ENCODE measurements around the gene PDE4C. TPM values are rescaled to one million over a fixed set of nuclear protein-coding genes. Genes with fewer than 3 reads are reported as not detected.
"Not testable (repeated sequence)": the region's sequence is repeated elsewhere in the genome, so short reads cannot be mapped to it uniquely, and the experiment has no call there.

Gene PDE4C
- total and polyA plus RNA-seq, 10 donors, result 0.07 to 7.6 (median 1.8) TPM

DNA sequence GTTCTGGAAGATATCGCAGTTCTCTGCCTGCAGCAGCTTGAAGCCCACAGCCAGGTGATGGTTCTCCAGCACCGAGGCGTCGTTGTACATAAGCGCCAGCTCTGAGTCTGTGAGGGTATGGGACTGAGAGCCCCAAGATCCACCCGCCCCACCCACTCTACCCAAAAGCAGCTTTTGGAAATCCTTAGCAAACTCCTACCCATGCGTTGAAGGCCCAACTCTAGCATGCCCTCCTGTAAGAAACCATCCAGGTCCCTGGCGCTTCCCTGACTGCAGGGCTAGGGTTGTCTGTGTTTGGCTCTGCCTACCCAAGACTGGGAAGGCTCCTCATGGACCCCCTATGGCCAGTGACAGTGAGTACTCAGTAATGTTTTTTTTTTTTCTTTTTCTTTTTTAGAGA, 9.4 kb downstream of the PDE4C start:
- no peak for DNase-seq
- intact Hi-C loops (cut with DNase I; ENCODE audit: low total_unique reads), result no loop called here
- peaks cover 0 to 7% (median 0%) of the 10 kb centered on the region in 6 donors for H3K4me1 ChIP-seq

DNA sequence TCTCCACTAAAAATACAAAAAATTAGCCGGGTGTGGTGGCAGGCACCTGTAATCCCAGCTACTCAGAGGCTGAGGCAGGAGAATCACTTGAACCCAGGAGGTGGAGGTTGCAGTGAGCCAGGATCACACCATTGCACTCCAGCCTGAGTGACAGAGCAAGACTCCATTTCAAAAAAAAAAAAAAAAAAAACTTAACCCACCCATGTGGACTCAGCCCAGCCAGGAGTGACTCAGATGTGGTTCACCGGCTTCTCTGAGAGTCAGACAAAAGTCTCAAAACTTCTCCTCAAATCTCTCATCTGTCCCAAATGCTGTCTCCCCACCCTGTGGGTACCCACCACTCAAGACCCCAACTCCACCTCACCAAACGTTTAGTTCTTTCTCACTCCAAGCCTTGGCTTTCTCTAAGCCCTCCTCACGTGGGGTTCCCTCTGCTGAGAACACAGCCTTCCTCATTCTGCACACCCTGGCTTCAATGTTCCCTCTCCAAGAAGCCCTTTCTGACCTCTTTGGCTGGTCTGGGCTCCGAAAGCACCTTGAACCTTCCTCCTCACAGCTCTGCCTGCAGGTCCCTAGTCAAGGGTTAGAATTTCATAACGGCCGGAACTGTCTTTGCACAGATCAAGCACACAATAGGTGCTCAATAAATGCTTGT, 11.3 kb downstream of the PDE4C start:
- DNase-seq, result no peak
- Histone ChIP-seq H3K4me3 (no peak overlapping the region), H3K4me1 (no peaks in the 10 kb centered on the region), H3K27ac (no peak overlapping the region), H3K36me3 (no peaks in the 10 kb centered on the region), H3K27me3 (replicated peaks in 1 of 7) (peaks cover 0 to 35% (median 0%) of the 10 kb centered on the region in 7 donors), H3K9me3 (no peaks in the 10 kb centered on the region)
- WGBS, 5 donors, result 56 to 73% (median 68%) methylated on average over 7 of the region's 7 CpGs
- TF ChIP-seq POLR2AphosphoS5 (IDR thresholded peaks at IDR 0.05), result no peak
- TF ChIP-seq, protein P1, sequence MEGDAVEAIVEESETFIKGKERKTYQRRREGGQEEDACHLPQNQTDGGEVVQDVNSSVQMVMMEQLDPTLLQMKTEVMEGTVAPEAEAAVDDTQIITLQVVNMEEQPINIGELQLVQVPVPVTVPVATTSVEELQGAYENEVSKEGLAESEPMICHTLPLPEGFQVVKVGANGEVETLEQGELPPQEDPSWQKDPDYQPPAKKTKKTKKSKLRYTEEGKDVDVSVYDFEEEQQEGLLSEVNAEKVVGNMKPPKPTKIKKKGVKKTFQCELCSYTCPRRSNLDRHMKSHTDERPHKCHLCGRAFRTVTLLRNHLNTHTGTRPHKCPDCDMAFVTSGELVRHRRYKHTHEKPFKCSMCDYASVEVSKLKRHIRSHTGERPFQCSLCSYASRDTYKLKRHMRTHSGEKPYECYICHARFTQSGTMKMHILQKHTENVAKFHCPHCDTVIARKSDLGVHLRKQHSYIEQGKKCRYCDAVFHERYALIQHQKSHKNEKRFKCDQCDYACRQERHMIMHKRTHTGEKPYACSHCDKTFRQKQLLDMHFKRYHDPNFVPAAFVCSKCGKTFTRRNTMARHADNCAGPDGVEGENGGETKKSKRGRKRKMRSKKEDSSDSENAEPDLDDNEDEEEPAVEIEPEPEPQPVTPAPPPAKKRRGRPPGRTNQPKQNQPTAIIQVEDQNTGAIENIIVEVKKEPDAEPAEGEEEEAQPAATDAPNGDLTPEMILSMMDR (IDR thresholded peaks at IDR 0.05 in 8 of 11, conservative IDR thresholded peaks at IDR 0.05 in 3 of 11), result no peak
- TF ChIP-seq POLR2A (IDR thresholded peaks at IDR 0.05), result no peak
- intact Hi-C loops (cut with DNase I; ENCODE audit: low total_unique reads), result no loop called here

More for the DNA sequence above, 9.4 kb downstream of the PDE4C start:
- TF ChIP-seq POLR2AphosphoS5 (IDR thresholded peaks at IDR 0.05) (no peak), POLR2A (IDR thresholded peaks at IDR 0.05) (no peak)
- TF ChIP-seq, protein P1 (IDR thresholded peaks at IDR 0.05 in 8 of 11, conservative IDR thresholded peaks at IDR 0.05 in 3 of 11), result no peak
- peaks cover 0 to 35% (median 14%) of the 10 kb centered on the region in 7 donors for H3K27me3 ChIP-seq (replicated peaks in 1 of 7)
- H3K9me3 ChIP-seq, result no peaks in the 10 kb centered on the region
- H3K4me3 ChIP-seq, result no peak overlapping the region
- WGBS, 5 donors, result 90 to 97% (median 94%) methylated on average over 8 of the region's 8 CpGs
- no peaks in the 10 kb centered on the region for H3K36me3 ChIP-seq
- H3K27ac ChIP-seq, result no peak overlapping the region

DNA sequence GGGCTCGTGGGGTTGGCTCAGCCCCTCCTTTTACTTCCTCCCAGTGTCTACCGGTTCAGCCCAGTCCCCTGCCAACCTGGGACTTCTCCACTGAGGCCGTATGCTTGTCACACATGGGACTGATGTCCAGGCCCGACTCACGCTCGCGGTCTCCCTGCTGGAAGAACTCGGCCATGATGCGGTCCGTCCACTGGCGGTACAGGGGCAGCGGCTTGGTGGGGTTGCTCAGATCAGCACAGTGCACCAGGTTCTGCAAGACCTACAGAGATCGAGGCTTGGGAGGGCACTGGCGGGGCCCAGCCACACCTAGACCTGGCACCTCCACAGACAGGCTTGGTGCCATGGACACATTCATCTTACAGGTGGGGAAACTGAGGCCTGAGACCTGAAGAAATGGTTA, 14.6 kb downstream of the PDE4C start:
- intact Hi-C loops (cut with DNase I; ENCODE audit: low total_unique reads), result no loop called here
- whole genome bisulfite sequencing, 5 donors, result 74 to 86% (median 75%) methylated on average over 12 to 14 of the region's 14 CpGs
- Histone ChIP-seq H3K4me3 (no peak overlapping the region), H3K4me1 (peaks cover 0 to 11% (median under 1%) of the 10 kb centered on the region in 6 donors), H3K27me3 (replicated peaks in 1 of 7) (peaks cover 0 to 51% (median 0%) of the 10 kb centered on the region in 7 donors), H3K9me3 (no peaks in the 10 kb centered on the region), H3K27ac (peak overlapping the region in 1 of 8 donors; percentile 94), H3K36me3 (no peaks in the 10 kb centered on the region)
- peak in 1 of 3 donors; percentile 17 for TF ChIP-seq POLR2AphosphoS5 (IDR thresholded peaks at IDR 0.05)
- TF ChIP-seq, protein P1 (IDR thresholded peaks at IDR 0.05 in 8 of 11, conservative IDR thresholded peaks at IDR 0.05 in 3 of 11), result no peak
- DNase-seq, result no peak

DNA sequence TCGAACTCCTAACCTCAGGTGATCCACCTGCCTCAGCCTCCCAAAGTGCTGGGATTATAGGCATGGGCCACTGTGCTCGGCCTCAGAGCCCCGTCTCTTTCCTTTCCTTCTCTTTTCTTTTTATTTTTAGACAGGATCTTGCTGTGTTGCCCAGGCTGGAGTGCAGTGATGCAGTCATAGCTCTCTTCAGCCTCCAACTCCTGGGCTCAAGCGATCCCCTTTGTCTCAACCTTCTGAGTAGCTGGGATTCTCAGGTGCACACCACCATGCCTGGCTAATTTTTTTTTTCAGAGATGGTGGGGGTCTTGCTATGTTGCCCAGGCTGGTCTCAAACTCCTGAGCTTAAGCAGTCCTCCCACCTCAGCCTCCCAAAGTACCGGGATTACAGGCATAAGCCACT, 16.3 kb downstream of the PDE4C start:
- not testable (repeated sequence) for H3K9me3 ChIP-seq, H3K36me3 ChIP-seq, DNase-seq
- intact Hi-C loops (cut with DNase I; ENCODE audit: low total_unique reads), result loop anchor here (5.0 kb wide), 2 partner anchors 42 to 117 kb away; no protein-coding TSS in a partner anchor
- WGBS, 5 donors, result 72 to 89% (median 78%) methylated on average over 5 of the region's 5 CpGs
- Histone ChIP-seq H3K27ac (peak overlapping the region in 3 of 8 donors; percentile 22 to 96 (median 94)), H3K27me3 (replicated peaks in 1 of 7) (peaks cover 0 to 51% (median 0%) of the 10 kb centered on the region in 7 donors), H3K4me1 (peaks cover 5 to 29% (median 14%) of the 10 kb centered on the region in 6 donors), H3K4me3 (peak overlapping the region in 2 of 8 donors; percentile 20 to 23)
